GM23338 (cell line): ENCODE data around the gene LDLRAD3. TPM values are rescaled to one million over a fixed set of nuclear protein-coding genes. Genes with fewer than 3 reads are reported as not detected.
A peak's percentile ranks its signal among the peaks of the same experiment; 100 is the strongest.

ENCODE experiments used
- ATAC-seq: fragments of 200-7000 bp; cut with Tn5 transposase; 3 replicates; pipeline ENCODE4 v1.9.1; 2020
- DNase-seq: peaks from one replicate; pipeline ENCODE4 v3.0.0-alpha.2; 2015; ENCODE audit warnings: low spot score
- H2AFZ ChIP-seq: fragments of 200-600 bp; sonication (generic); 2 replicates; pipeline ENCODE4 v1.8.0; 2016; ENCODE audit warnings: antibody characterized with exemption, mild to moderate bottlenecking, moderate library complexity
- H3F3A ChIP-seq: fragments of 200-600 bp; sonication (generic); replicated peaks from 2 replicates; pipeline ENCODE4 v1.8.0; 2017; ENCODE audit warnings: antibody characterized with exemption, mixed run types, low read depth
- H3K27ac ChIP-seq: fragments of 200-600 bp; sonication (generic); 2 replicates; pipeline ENCODE4 v1.6.1; 2016; ENCODE audit warnings: low read depth
- H3K27me3 ChIP-seq: fragments of 200-600 bp; sonication (generic); 2 replicates; pipeline ENCODE4 v1.8.0; 2016; ENCODE audit warnings: mild to moderate bottlenecking, mixed run types, moderate library complexity; ENCODE audit not compliant: insufficient read depth
- H3K36me3 ChIP-seq: fragments of 200-600 bp; sonication (generic); 2 replicates; pipeline ENCODE4 v1.8.0; 2016; ENCODE audit warnings: mild to moderate bottlenecking; ENCODE audit not compliant: insufficient read depth
- H3K4me1 ChIP-seq: fragments of 200-600 bp; sonication (generic); 2 replicates; pipeline ENCODE4 v1.8.0; 2016; ENCODE audit warnings: mild to moderate bottlenecking, moderate library complexity; ENCODE audit not compliant: insufficient read depth
- H3K4me2 ChIP-seq: fragments of 200-600 bp; sonication (generic); 2 replicates; pipeline ENCODE4 v1.7.1; 2017; ENCODE audit warnings: mixed run types
- H3K4me3 ChIP-seq: fragments of 200-600 bp; sonication (generic); 2 replicates; pipeline ENCODE4 v1.6.1; 2016; ENCODE audit warnings: mixed run types
- H3K79me2 ChIP-seq: fragments of 200-600 bp; sonication (generic); replicated peaks from 2 replicates; pipeline ENCODE4 v1.8.0; 2017; ENCODE audit warnings: mild to moderate bottlenecking; ENCODE audit not compliant: insufficient read depth
- H3K9me2 ChIP-seq: fragments of 200-600 bp; sonication (generic); 2 replicates; pipeline ENCODE4 v1.8.0; 2017; ENCODE audit not compliant: insufficient read depth
- H4K20me1 ChIP-seq: fragments of 200-600 bp; sonication (generic); replicated peaks from 2 replicates; pipeline ENCODE4 v1.8.0; 2017; ENCODE audit warnings: mild to moderate bottlenecking; ENCODE audit not compliant: insufficient read depth
- H3K27ac Mint-ChIP-seq: 2 replicates; pipeline ENCODE4 v1.8.0; 2020; ENCODE audit warnings: inconsistent platforms, mild to moderate bottlenecking, moderate library complexity, mixed read lengths
- H3K27me3 Mint-ChIP-seq: 3 replicates; pipeline ENCODE4 v1.8.0; 2022; ENCODE audit warnings: low read depth, mild to moderate bottlenecking, moderate library complexity, mixed read lengths, inconsistent platforms; ENCODE audit not compliant: insufficient read depth, poor library complexity
- H3K36me3 Mint-ChIP-seq: 3 replicates; pipeline ENCODE4 v1.8.0; 2021; ENCODE audit warnings: low read depth, mild to moderate bottlenecking, inconsistent platforms, moderate library complexity, mixed read lengths
- H3K4me1 Mint-ChIP-seq: 3 replicates; pipeline ENCODE4 v1.8.0; 2020; ENCODE audit warnings: mild to moderate bottlenecking, inconsistent platforms, mixed read lengths
- H3K4me3 Mint-ChIP-seq: 3 replicates; pipeline ENCODE4 v1.8.0; 2021; ENCODE audit warnings: moderate library complexity, mild to moderate bottlenecking, inconsistent platforms, mixed read lengths
- H3K9me3 Mint-ChIP-seq: 3 replicates; pipeline ENCODE4 v1.8.0; 2020; ENCODE audit warnings: moderate library complexity, mild to moderate bottlenecking, inconsistent platforms, mixed read lengths
- CREB1 ChIP-seq: fragments of 250-450 bp; sonication (Bioruptor Pico); IDR thresholded peaks from 2 replicates; pipeline ENCODE4 v1.5.0; 2020; ENCODE audit warnings: low read depth, mild to moderate bottlenecking, moderate library complexity
- NANOG ChIP-seq: IDR thresholded peaks from 2 replicates; pipeline ENCODE4 v1.6.1; 2016; ENCODE audit warnings: antibody characterized with exemption, borderline replicate concordance
- POLR2AphosphoS5 ChIP-seq: IDR thresholded peaks from 2 replicates; pipeline ENCODE4 v1.6.1; 2016; ENCODE audit warnings: antibody characterized with exemption, low read depth
- STAT1 ChIP-seq: IDR thresholded peaks from one replicate; pipeline ENCODE4 v1.6.1; 2016; ENCODE audit warnings: antibody characterized with exemption; ENCODE audit not compliant: unreplicated experiment
- ZNF114 ChIP-seq: fragments of 250-450 bp; sonication (Bioruptor Pico); IDR thresholded peaks from 2 replicates; pipeline ENCODE4 v1.5.0; 2020; ENCODE audit warnings: mild to moderate bottlenecking, moderate library complexity
- polyA plus RNA-seq: library from polyadenylated mRNA; unstranded; fragments of >200 nt; fragmentation: Nextera tagmentation; extraction: Ambion mirVana; gene quantifications from 2 replicates; pipeline ENCODE4 v1.2.1, GENCODE V29; 2016
- total RNA-seq: library from RNA; depleted of rRNA; stranded (reverse); fragments of >200 nt; shearing (Covaris generic); gene quantifications from 2 replicates; pipeline ENCODE4 v1.2.3, GENCODE V29; 2014
- TF ChIP-seq, protein P1 (sequence below): fragments of 250-450 bp; sonication (Bioruptor Pico); IDR thresholded peaks from 2 replicates; pipeline ENCODE4 v1.5.0; 2020; ENCODE audit warnings: mild to moderate bottlenecking, moderate library complexity
- TF ChIP-seq, protein P2 (sequence below): IDR thresholded peaks from one replicate; pipeline ENCODE4 v1.6.1; 2018; ENCODE audit warnings: antibody characterized with exemption; ENCODE audit not compliant: unreplicated experiment
- TF ChIP-seq, protein P3 (sequence below): IDR thresholded peaks from 2 replicates; pipeline ENCODE4 v1.6.1; 2016; ENCODE audit warnings: antibody characterized with exemption

The LDLRAD3 gene
- total and polyA plus RNA-seq, 2 experiments from 2014 or later, result 8.5 to 19.4 TPM

DNA sequence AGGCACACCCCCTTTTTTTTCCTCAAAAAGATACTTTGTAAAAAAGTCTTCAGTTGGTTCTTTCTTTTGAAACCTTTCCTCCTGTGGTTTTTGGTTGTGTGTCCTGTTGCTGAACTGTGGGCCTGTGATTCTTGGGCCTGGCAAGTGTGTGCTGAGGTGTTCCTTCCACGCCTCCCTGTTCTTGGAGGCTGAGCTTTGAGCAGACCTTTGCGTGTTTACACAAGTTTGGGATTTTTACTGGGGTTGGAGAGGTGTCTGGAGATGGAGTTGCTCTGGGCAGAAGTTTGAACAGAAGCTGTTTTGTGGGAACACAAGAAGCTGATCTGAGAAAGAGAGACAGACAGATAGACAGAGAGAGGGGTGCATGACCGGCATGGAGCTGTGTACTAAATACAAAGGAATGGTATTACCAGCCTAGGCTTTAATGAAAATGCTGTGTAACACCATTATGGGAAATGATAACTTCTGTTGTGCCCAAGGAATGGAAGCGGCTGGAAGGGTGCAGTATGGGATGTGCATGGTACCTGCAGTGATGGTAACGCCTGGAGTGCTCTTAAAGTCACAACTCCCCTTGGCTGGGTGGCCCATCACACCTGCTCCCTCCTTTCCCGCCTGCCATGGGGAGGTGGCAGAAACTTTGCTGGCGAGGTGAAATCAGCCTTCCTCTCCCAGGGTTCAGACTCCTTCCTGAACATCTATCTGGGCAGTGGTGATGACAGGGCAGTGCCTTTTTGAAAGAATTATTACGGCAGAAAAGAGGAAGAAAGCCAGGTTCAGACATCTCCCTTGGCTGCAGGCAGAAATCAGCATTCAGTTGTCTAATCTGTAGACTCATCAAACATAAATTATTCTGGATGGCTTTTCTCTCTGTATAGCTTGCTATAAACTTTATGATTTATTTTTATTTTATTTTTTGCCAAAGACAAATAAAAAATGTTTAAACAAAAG is 70.4 kb downstream of the LDLRAD3 start:
- Histone ChIP-seq H3K27ac (no peak overlapping the region), H4K20me1 (peaks cover 3% of the 10 kb centered on the region; the same call in 1 of the 2 replicates), H3K27me3 (no peaks in the 10 kb centered on the region), H3K4me3 (no peak overlapping the region), H3K4me2 (no peak overlapping the region), H3F3A (no peaks in the 10 kb centered on the region), H3K9me2 (no peaks in the 10 kb centered on the region), H2AFZ (no peak overlapping the region), H3K79me2 (peaks cover 70% of the 10 kb centered on the region), H3K36me3 (no peaks in the 10 kb centered on the region), H3K4me1 (peaks cover 7% of the 10 kb centered on the region)
- TF ChIP-seq, protein P1, sequence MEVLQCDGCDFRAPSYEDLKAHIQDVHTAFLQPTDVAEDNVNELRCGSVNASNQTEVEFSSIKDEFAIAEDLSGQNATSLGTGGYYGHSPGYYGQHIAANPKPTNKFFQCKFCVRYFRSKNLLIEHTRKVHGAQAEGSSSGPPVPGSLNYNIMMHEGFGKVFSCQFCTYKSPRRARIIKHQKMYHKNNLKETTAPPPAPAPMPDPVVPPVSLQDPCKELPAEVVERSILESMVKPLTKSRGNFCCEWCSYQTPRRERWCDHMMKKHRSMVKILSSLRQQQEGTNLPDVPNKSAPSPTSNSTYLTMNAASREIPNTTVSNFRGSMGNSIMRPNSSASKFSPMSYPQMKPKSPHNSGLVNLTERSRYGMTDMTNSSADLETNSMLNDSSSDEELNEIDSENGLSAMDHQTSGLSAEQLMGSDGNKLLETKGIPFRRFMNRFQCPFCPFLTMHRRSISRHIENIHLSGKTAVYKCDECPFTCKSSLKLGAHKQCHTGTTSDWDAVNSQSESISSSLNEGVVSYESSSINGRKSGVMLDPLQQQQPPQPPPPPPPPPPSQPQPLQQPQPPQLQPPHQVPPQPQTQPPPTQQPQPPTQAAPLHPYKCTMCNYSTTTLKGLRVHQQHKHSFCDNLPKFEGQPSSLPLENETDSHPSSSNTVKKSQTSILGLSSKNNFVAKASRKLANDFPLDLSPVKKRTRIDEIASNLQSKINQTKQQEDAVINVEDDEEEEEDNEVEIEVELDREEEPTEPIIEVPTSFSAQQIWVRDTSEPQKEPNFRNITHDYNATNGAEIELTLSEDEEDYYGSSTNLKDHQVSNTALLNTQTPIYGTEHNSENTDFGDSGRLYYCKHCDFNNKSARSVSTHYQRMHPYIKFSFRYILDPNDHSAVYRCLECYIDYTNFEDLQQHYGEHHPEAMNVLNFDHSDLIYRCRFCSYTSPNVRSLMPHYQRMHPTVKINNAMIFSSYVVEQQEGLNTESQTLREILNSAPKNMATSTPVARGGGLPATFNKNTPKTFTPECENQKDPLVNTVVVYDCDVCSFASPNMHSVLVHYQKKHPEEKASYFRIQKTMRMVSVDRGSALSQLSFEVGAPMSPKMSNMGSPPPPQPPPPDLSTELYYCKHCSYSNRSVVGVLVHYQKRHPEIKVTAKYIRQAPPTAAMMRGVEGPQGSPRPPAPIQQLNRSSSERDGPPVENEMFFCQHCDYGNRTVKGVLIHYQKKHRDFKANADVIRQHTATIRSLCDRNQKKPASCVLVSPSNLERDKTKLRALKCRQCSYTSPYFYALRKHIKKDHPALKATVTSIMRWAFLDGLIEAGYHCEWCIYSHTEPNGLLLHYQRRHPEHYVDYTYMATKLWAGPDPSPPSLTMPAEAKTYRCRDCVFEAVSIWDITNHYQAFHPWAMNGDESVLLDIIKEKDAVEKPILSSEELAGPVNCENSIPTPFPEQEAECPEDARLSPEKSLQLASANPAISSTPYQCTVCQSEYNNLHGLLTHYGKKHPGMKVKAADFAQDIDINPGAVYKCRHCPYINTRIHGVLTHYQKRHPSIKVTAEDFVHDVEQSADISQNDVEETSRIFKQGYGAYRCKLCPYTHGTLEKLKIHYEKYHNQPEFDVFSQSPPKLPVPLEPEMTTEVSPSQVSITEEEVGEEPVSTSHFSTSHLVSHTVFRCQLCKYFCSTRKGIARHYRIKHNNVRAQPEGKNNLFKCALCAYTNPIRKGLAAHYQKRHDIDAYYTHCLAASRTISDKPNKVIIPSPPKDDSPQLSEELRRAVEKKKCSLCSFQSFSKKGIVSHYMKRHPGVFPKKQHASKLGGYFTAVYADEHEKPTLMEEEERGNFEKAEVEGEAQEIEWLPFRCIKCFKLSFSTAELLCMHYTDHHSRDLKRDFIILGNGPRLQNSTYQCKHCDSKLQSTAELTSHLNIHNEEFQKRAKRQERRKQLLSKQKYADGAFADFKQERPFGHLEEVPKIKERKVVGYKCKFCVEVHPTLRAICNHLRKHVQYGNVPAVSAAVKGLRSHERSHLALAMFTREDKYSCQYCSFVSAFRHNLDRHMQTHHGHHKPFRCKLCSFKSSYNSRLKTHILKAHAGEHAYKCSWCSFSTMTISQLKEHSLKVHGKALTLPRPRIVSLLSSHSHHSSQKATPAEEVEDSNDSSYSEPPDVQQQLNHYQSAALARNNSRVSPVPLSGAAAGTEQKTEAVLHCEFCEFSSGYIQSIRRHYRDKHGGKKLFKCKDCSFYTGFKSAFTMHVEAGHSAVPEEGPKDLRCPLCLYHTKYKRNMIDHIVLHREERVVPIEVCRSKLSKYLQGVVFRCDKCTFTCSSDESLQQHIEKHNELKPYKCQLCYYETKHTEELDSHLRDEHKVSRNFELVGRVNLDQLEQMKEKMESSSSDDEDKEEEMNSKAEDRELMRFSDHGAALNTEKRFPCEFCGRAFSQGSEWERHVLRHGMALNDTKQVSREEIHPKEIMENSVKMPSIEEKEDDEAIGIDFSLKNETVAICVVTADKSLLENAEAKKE (CRISPR knock-in tag), result no peak
- TF ChIP-seq POLR2AphosphoS5, result no peak
- TF ChIP-seq NANOG, result no peak
- no peak for TF ChIP-seq STAT1
- TF ChIP-seq, protein P2, sequence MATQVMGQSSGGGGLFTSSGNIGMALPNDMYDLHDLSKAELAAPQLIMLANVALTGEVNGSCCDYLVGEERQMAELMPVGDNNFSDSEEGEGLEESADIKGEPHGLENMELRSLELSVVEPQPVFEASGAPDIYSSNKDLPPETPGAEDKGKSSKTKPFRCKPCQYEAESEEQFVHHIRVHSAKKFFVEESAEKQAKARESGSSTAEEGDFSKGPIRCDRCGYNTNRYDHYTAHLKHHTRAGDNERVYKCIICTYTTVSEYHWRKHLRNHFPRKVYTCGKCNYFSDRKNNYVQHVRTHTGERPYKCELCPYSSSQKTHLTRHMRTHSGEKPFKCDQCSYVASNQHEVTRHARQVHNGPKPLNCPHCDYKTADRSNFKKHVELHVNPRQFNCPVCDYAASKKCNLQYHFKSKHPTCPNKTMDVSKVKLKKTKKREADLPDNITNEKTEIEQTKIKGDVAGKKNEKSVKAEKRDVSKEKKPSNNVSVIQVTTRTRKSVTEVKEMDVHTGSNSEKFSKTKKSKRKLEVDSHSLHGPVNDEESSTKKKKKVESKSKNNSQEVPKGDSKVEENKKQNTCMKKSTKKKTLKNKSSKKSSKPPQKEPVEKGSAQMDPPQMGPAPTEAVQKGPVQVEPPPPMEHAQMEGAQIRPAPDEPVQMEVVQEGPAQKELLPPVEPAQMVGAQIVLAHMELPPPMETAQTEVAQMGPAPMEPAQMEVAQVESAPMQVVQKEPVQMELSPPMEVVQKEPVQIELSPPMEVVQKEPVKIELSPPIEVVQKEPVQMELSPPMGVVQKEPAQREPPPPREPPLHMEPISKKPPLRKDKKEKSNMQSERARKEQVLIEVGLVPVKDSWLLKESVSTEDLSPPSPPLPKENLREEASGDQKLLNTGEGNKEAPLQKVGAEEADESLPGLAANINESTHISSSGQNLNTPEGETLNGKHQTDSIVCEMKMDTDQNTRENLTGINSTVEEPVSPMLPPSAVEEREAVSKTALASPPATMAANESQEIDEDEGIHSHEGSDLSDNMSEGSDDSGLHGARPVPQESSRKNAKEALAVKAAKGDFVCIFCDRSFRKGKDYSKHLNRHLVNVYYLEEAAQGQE, result no peak
- no peak for TF ChIP-seq CREB1 (CRISPR knock-in tag)
- TF ChIP-seq, protein P3, sequence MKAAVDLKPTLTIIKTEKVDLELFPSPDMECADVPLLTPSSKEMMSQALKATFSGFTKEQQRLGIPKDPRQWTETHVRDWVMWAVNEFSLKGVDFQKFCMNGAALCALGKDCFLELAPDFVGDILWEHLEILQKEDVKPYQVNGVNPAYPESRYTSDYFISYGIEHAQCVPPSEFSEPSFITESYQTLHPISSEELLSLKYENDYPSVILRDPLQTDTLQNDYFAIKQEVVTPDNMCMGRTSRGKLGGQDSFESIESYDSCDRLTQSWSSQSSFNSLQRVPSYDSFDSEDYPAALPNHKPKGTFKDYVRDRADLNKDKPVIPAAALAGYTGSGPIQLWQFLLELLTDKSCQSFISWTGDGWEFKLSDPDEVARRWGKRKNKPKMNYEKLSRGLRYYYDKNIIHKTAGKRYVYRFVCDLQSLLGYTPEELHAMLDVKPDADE, result no peak
- no peak for TF ChIP-seq ZNF114
- ATAC-seq, result no peak
- peak overlapping the region; percentile 76 for H3K27ac Mint-ChIP-seq
- H3K27me3 Mint-ChIP-seq, result peaks cover 6% of the 10 kb centered on the region
- no peak for DNase-seq
- H3K9me3 Mint-ChIP-seq, result no peaks in the 10 kb centered on the region
- no peak overlapping the region for H3K4me3 Mint-ChIP-seq
- H3K4me1 Mint-ChIP-seq, result peaks cover 19% of the 10 kb centered on the region
- no peaks in the 10 kb centered on the region for H3K36me3 Mint-ChIP-seq
